Lower leg skin (tissue), 4 donors: Measurements from ENCODE around the gene ANTXR1. TPM values are rescaled to one million over a fixed set of nuclear protein-coding genes. Genes with fewer than 3 reads are reported as not detected.

Source experiments
- DNase-seq, 2 donors: peaks; one replicate each; pipeline ENCODE4 v3.0.0-alpha.2; 2019; ENCODE audit warnings: low spot score in 2 of 2
- H3K4me3 ChIP-seq: fragments of 200-600 bp; sonication (generic); 2 replicates; pipeline ENCODE4 v1.5.1; 2017; ENCODE audit warnings: mild to moderate bottlenecking, low read depth; ENCODE audit not compliant: poor library complexity, severe bottlenecking
- CTCF ChIP-seq, 3 donors: fragments of 450-650 bp; IDR thresholded peaks; one replicate each; pipeline ENCODE4 v1.5.1; 2016; ENCODE audit warnings: antibody characterized with exemption in 3 of 3, mild to moderate bottlenecking in 3 of 3, moderate library complexity in 2 of 3
- POLR2A ChIP-seq, 2 donors: fragments of 450-650 bp; IDR thresholded peaks; one replicate each; pipeline ENCODE4 v1.6.1; 2016 to 2017; ENCODE audit warnings: antibody characterized with exemption in 2 of 2, mild to moderate bottlenecking in 1 of 2, moderate library complexity in 1 of 2
- WGBS, 2 donors: methylation state at CpG; one replicate each; pipeline ENCODE4 v1.1.5; 2018; 5-methylcytosine and 5-hydroxymethylcytosine counted together
- intact Hi-C: fragments of 100-400 bp; cut with DNase I; formaldehyde crosslinking; loops from one replicate; pipeline ENCODE4 v1.15.0; 2023; ENCODE audit warnings: low total_unique reads
- total RNA-seq, 4 donors: library from RNA; depleted of rRNA; stranded (reverse); fragments of >200 nt; gene quantifications; one replicate each; pipeline ENCODE4 v1.1.0, GENCODE V29; 2016

ANTXR1 gene
- total RNA-seq, 4 donors from 2014 or later: 43.3 to 56.7 (median 52.7) TPM

GRCh38 chr2:69196327-69197117 lies 183.5 kb downstream of the ANTXR1 start:
- intact Hi-C loops: no loop called here
- no peak overlapping the region for H3K4me3 ChIP-seq
- TF ChIP-seq POLR2A (IDR thresholded peaks at IDR 0.05) (no peak), CTCF (IDR thresholded peaks at IDR 0.05) (no peak)
- peak in 1 of 2 donors; percentile 81 for DNase-seq
- 73 to 83% methylated on average over 9 of the region's 9 CpGs for WGBS, 2 donors

GRCh38 chr2:69200107-69200520 lies 187.1 kb downstream of the ANTXR1 start:
- no peak overlapping the region for H3K4me3 ChIP-seq
- 53 to 64% methylated on average over 6 of the region's 6 CpGs for WGBS, 2 donors
- DNase-seq: peak; percentile 83 to 95
- intact Hi-C loops: no loop called here
- no peak for TF ChIP-seq POLR2A (IDR thresholded peaks at IDR 0.05)
- TF ChIP-seq CTCF (IDR thresholded peaks at IDR 0.05): no peak

GRCh38 chr2:69201259-69201658 lies 188.3 kb downstream of the ANTXR1 start:
- intact Hi-C loops: no loop called here
- TF ChIP-seq POLR2A (IDR thresholded peaks at IDR 0.05): no peak
- TF ChIP-seq CTCF (IDR thresholded peaks at IDR 0.05): no peak
- no peak overlapping the region for H3K4me3 ChIP-seq
- no peak for DNase-seq
- WGBS, 2 donors: 80 to 81% methylated on average over 7 of the region's 7 CpGs

GRCh38 chr2:69202327-69202726 lies 189.3 kb downstream of the ANTXR1 start:
- TF ChIP-seq CTCF (IDR thresholded peaks at IDR 0.05) (no peak), POLR2A (IDR thresholded peaks at IDR 0.05) (no peak)
- WGBS, 2 donors: 54 to 73% methylated on average over 3 of the region's 3 CpGs
- no peak overlapping the region for H3K4me3 ChIP-seq
- intact Hi-C loops: no loop called here
- DNase-seq: no peak

GRCh38 chr2:69203166-69203985 lies 190.4 kb downstream of the ANTXR1 start:
- TF ChIP-seq POLR2A (IDR thresholded peaks at IDR 0.05): no peak
- TF ChIP-seq CTCF (IDR thresholded peaks at IDR 0.05): no peak
- intact Hi-C loops: no loop called here
- WGBS, 2 donors: 66 to 72% methylated on average over 4 of the region's 4 CpGs

More at GRCh38 chr2:69203166-69203985, 190.4 kb downstream of the ANTXR1 start:
- H3K4me3 ChIP-seq: no peak overlapping the region
- no peak for DNase-seq
